Left lobe of liver (tissue), 2 donors: Measurements from ENCODE around the gene UFM1. TPM values are rescaled to one million over a fixed set of nuclear protein-coding genes. Genes with fewer than 3 reads are reported as not detected.
"Not testable (repeated sequence)": the region's sequence is repeated elsewhere in the genome, so short reads cannot be mapped to it uniquely, and the experiment has no call there.

Experiments used
- ATAC-seq: fragments of 200-7000 bp; cut with Tn5 transposase; one replicate; pipeline ENCODE4 v1.9.1; 2020; ENCODE audit warnings: mild to moderate bottlenecking, moderate library complexity
- DNase-seq: peaks from one replicate; pipeline ENCODE4 v3.0.0-alpha.2; 2020; ENCODE audit warnings: low spot score
- total RNA-seq: library from RNA; stranded (reverse); gene quantifications from one replicate; pipeline ENCODE4 v1.2.1, GENCODE V29; 2021
- donor health status: DM: no; HTN: no; CAD: no; lungs with moderate emphysema.
- donor health status: DM: no; HTN: yes; CAD: no.

The UFM1 gene
- total RNA-seq, 1 donor from 2014 or later, result 26.4 TPM

GRCh38 chr13:38363746-38364145 lies 14.1 kb downstream of the UFM1 start:
- DNase-seq, ATAC-seq: not testable (repeated sequence)

DNA sequence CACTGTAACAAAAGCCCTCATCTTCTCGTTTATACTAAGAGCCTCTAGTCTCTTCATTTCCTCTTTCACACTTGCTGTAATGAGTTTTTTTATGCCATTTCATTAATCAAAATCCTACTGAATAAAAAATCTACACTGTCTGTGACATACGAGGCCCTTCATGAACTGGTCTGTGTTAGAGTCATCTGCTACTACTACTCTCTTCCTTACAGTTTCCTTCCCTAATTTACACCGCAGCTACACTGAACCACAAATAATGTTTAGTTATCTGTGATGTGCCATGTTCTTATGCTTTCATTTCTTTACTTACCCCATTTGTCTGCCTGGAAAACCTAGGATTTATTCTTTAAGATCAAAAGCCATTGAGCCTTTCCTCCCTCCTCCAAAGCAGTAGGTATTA lies 16.0 kb downstream of the UFM1 start:
- ATAC-seq (no peak), DNase-seq (no peak)

DNA sequence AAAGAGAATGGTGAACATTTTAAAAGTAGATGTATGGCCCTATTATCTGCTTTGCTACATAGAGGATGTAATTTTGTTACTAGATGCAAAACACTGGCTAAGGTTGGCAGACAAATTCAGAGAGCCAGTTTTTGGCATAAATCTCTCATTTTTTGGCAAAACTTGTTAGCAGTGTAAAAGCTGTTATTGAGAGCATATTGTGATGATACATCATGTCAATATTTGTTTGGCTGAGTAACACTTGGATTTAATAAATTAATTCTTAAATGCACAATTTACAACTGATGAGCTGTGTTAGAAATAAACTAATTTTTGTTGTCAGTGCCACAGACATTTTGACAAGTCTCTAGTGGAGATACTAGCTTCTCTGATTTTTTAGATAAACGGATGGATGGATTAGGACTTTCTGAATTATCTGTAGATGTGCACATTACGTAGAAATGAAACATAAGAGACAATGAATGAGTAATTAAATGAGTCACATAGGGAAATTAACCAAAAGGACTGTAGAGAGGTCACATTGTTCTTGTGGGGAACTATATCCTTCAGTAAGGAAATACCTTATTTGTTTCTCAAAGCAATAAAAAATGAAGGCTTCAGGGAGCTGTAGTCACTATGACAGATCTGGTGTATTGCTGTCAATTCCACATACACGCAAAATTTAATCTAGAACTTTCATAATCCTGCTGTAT lies 17.4 kb downstream of the UFM1 start:
- no peak for ATAC-seq

DNA sequence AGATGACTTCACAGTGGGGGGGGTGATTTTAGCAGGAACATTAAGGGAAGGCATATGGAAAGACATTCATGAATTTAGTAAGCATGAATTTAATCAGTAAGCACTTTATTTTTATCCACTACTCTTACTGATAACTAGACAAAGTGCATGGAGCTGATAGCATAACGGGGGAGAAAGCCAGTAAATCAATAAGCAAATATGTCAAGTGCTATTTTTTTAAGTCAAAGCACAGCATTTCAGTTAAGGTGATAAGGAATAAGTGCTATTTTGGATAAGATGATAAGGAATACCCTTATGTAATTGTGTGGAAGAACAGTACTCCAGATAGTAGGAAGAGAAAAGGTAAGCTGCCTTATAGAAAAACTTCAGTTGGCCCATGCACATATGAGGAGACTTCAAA lies 19.4 kb downstream of the UFM1 start:
- DNase-seq (no peak), ATAC-seq (no peak)

More for the DNA sequence above, 17.4 kb downstream of the UFM1 start:
- DNase-seq, result no peak

GRCh38 chr13:38370096-38370495 lies 20.4 kb downstream of the UFM1 start:
- not testable (repeated sequence) for DNase-seq, ATAC-seq

DNA sequence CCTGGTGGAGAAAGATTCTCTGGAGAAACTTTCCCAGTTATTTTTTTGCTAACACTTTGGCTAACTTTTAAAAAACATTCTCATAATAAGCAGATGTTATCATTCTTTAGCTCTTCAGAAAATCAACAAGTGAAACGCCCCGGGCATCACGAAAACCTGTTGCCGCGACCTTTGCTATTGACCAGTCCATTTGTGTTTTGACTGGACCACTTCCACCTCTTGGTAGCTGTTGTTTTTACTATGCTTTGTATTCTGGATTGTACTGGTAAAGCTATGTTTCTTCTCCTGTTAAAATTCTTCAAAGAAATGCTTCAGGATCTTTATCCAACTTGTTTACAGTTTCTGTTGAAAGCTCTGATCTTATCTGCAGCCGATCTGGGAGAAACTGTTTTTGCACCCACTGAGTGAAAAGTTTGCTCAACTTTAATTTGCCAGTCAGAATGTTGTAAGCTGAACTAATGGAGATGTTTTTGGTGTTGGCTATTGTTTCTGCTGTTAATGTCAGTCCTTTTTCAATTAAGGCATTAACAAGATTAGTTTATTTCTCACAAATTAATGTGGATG lies 23.3 kb downstream of the UFM1 start:
- DNase-seq (no peak), ATAC-seq (no peak)

GRCh38 chr13:38376546-38376945 lies 26.9 kb downstream of the UFM1 start:
- DNase-seq (no peak), ATAC-seq (no peak)

DNA sequence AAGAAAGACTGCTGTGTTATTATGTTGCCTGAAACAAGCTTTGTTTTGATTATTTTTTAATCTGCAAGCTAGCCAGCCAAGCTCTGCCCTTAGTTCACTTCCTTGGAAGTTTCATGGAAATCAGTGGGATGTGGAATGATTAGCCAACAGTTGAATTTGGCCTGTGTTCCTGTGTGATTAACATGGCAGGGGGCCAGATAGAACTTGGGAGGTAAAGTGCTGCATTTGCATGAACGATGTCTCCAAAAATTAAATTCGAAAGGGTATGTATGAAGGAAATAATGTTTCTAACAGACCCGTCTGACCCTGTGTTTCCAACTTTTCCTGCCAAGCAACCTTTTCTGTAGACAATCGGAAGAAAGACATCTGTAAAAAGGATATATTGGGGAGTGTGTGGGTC lies 32.2 kb downstream of the UFM1 start:
- ATAC-seq, result peak; percentile 22

GRCh38 chr13:38382946-38383345 lies 33.3 kb downstream of the UFM1 start:
- DNase-seq, result no peak
- no peak for ATAC-seq

More for the DNA sequence above, 32.2 kb downstream of the UFM1 start:
- DNase-seq, result no peak

- ATAC-seq (no peak), DNase-seq (no peak)
Measured at GRCh38 chr13:38384171-38384570, 34.5 kb downstream of the UFM1 start.

- DNase-seq, result no peak
- ATAC-seq, result no peak
Measured at GRCh38 chr13:38385153-38385891, 35.7 kb downstream of the UFM1 start.

DNA sequence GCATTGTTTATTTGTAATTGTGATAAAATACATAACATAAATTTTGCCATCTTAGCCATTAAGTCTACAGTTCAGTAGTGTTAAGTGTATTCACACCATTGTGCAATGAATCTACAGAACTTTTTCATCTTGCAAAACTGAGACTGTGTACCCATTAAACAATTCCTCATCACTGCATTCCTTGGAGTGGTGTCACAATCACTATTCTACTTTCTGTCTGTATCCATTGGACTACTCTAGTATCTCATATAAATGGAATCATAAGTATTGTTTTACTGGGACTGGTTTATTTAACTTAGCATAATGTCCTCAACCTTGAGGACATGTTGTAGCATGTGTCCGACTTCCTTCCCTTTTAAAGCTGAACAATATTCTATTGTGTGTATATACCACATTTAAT lies 36.8 kb downstream of the UFM1 start:
- DNase-seq (no peak), ATAC-seq (no peak)

- DNase-seq, result no peak
- no peak for ATAC-seq
Measured at GRCh38 chr13:38391341-38391740, 41.7 kb downstream of the UFM1 start.

GRCh38 chr13:38394777-38395496 lies 45.3 kb downstream of the UFM1 start:
- DNase-seq (no peak), ATAC-seq (no peak)

DNA sequence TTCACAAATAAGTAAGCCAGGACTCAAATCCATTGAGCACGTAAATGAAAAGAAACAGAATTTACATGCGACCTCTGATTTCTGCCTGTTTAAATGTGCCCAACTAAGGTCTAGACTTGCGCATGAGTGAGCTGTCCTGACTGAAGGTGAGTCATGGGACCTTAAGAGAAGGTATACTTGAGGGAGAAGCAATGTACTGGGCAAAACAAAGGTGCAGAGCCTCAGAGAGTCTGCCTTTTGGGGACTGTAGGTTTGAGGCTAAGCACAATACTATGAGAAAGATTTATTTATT lies 45.8 kb downstream of the UFM1 start:
- DNase-seq, result no peak

GRCh38 chr13:38398711-38399493 lies 49.3 kb downstream of the UFM1 start:
- DNase-seq, result no peak
- no peak for ATAC-seq

More for the DNA sequence above, 45.8 kb downstream of the UFM1 start:
- ATAC-seq, result no peak

DNA sequence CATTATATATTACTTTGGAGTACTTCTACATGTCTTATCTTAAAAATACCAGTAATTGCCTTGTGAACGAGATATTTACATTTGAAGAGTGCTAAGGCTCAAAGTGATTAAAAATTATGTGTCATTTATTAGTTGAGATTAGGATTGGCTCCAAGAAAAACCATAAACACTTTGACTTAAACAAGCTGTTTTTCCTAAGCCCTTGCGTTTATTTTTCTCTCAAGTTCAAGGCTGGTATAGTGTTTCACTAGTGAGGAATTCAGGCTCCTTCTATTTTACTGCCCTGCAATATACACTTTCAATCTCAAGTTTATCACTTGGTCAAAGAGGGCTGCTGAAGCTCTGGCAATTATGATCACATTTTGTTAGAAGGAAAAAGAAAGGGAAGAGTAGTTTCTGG lies 49.9 kb downstream of the UFM1 start:
- ATAC-seq, result no peak
- DNase-seq, result no peak

DNA sequence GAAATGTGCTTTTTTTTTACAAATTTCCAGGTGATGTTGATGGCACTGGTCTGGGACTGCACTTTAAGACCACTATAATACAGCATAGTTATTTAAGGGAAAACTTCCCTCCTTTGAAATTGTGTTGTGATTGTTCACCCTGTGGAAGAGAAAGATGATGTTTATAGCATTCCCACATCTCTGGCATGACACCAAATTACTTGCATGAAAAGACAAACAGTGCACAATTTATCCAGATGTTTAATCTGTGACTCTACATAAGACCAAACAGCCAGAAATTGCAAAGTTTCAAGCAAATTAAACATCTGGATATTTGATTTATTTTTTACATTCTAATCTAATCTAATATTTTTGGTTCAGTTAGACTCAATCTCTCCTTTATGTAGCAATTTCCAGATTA lies 51.6 kb downstream of the UFM1 start:
- no peak for DNase-seq
- no peak for ATAC-seq

GRCh38 chr13:38405216-38405615 lies 55.6 kb downstream of the UFM1 start:
- no peak for DNase-seq
- no peak for ATAC-seq

GRCh38 chr13:38409771-38410170 lies 60.1 kb downstream of the UFM1 start:
- no peak for DNase-seq
- ATAC-seq, result no peak

- ATAC-seq, result no peak
- no peak for DNase-seq
Measured at GRCh38 chr13:38412266-38412665, 62.6 kb downstream of the UFM1 start.
